BLaER1 (cell line): ENCODE measurements around the gene CUBN.

Experiments used
- H3K27ac ChIP-seq: shearing (Covaris generic); formaldehyde crosslinking; 2 replicates; pipeline ENCODE4 v1.8.1; 2022
- H3K27me3 ChIP-seq: shearing (Covaris generic); formaldehyde crosslinking; 2 replicates; pipeline ENCODE4 v1.8.1; 2022
- H3K36me3 ChIP-seq: shearing (Covaris generic); formaldehyde crosslinking; 2 replicates; pipeline ENCODE4 v1.8.1; 2022
- H3K4me1 ChIP-seq: shearing (Covaris generic); formaldehyde crosslinking; 2 replicates; pipeline ENCODE4 v1.8.1; 2022
- H3K4me2 ChIP-seq: shearing (Covaris generic); formaldehyde crosslinking; 2 replicates; pipeline ENCODE4 v1.8.1; 2022
- H3K4me3 ChIP-seq: shearing (Covaris generic); formaldehyde crosslinking; 2 replicates; pipeline ENCODE4 v1.8.1; 2022
- H3K9ac ChIP-seq: shearing (Covaris generic); formaldehyde crosslinking; 2 replicates; pipeline ENCODE4 v1.8.1; 2022
- H3K9me3 ChIP-seq: shearing (Covaris generic); formaldehyde crosslinking; 2 replicates; pipeline ENCODE4 v1.8.1; 2022
- H4K20me1 ChIP-seq: shearing (Covaris generic); formaldehyde crosslinking; 2 replicates; pipeline ENCODE4 v1.8.1; 2022
- Cebpa-rat ChIP-seq: shearing (Covaris generic); IDR thresholded peaks from 2 replicates; pipeline ENCODE4 v1.8.1; 2022

CUBN gene

DNA sequence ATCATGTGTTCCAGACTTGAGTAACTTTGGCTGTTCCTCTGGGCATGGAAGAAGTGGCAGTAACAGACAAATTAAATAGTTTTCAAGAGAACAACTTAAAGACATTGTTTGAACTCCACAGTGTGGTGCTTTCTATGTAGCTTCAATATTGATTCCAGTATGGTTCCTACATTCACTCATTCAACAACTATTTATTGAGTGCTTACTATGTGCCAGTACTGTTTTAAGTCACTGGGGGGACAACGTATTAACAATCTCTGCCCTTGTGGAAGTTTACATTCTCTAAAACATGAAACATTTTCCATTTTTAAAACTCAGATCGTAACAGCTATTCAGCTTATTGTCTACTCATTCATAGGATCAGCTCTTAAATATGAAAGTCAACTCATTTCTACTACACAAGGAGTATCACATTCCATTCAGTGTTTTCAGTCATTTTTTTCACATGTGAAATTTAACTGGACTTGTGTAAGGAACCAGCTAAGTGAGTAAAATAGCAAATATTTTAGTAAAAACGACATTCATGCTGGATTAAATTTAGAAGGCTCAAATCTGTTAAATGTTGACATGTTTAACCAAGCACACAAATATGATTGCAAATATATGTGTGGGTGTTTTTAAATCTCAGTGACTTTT, 13.6 kb upstream of the CUBN start:
- no peak overlapping the region for H3K9ac ChIP-seq
- no peaks in the 10 kb centered on the region for H3K4me1 ChIP-seq
- no peak overlapping the region for H3K4me2 ChIP-seq
- H3K27ac ChIP-seq: no peak overlapping the region
- H3K36me3 ChIP-seq: no peaks in the 10 kb centered on the region
- H3K4me3 ChIP-seq: no peak overlapping the region
- no peaks in the 10 kb centered on the region for H3K27me3 ChIP-seq
- H4K20me1 ChIP-seq: no peaks in the 10 kb centered on the region
- TF ChIP-seq Cebpa-rat: no peak
- peaks cover 6% of the 10 kb centered on the region; the same call in 1 of the 2 replicates for H3K9me3 ChIP-seq

DNA sequence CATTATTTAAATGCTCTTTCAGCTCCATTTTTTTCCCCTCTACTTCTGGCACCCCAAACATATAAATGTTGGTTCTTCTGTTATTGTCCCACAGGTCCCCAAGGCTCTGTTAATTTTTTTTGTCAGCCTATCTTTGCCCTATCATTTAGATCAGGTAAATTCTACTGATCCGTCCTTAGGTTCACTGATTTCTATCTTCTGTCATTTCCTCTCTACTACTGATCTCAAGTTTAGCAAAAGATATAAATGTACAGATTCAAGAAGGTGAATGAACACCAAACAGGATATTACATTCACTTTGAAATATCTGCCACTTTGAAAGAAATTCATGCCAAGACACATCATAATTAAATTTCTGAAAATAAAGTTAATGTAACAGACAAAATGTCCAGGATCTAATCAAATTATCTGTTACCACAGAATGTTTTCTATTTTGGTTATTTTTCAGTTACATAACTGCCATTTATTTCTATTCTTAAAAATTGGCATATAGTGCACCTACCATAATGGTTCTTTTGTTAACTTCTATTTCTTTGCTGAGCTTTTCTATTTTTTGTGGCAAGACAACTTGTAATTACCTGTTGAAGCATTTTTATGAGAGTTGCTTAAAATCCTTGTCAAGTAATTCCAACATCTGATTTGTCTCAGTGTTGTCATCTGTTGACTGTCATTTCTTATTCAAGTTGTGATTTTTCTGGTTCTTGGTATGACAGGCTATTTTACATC, 12.1 kb upstream of the CUBN start:
- no peak overlapping the region for H3K4me2 ChIP-seq
- no peak overlapping the region for H3K9ac ChIP-seq
- H3K36me3 ChIP-seq: no peaks in the 10 kb centered on the region
- H3K27ac ChIP-seq: no peak overlapping the region
- no peaks in the 10 kb centered on the region for H4K20me1 ChIP-seq
- TF ChIP-seq Cebpa-rat: no peak
- no peaks in the 10 kb centered on the region for H3K4me1 ChIP-seq
- peaks cover 6% of the 10 kb centered on the region; the same call in 1 of the 2 replicates for H3K9me3 ChIP-seq
- H3K27me3 ChIP-seq: no peaks in the 10 kb centered on the region
- no peak overlapping the region for H3K4me3 ChIP-seq

DNA sequence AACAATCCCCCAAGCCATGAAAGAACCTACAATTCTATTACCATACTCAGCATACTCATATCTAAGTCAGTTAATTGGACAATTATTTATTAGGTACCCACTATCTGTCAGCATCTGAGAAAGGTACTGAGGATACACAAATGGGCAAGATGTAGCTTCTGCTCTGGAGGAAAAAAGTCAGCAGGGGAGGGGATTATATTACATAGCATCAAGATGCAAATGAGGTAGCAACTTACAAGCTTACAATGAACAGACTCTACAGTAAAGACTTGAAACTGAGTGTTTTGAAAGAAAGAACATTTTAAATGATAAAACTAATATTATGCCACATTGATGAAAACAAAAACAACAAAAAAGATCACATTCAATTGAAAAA, 10.8 kb upstream of the CUBN start:
- Histone ChIP-seq H3K4me2 (no peak overlapping the region), H3K9ac (no peak overlapping the region), H3K27me3 (no peaks in the 10 kb centered on the region), H3K27ac (no peak overlapping the region), H3K4me1 (no peaks in the 10 kb centered on the region), H4K20me1 (no peaks in the 10 kb centered on the region), H3K36me3 (no peaks in the 10 kb centered on the region), H3K9me3 (peaks cover 6% of the 10 kb centered on the region; the same call in 1 of the 2 replicates), H3K4me3 (no peak overlapping the region)
- no peak for TF ChIP-seq Cebpa-rat

DNA sequence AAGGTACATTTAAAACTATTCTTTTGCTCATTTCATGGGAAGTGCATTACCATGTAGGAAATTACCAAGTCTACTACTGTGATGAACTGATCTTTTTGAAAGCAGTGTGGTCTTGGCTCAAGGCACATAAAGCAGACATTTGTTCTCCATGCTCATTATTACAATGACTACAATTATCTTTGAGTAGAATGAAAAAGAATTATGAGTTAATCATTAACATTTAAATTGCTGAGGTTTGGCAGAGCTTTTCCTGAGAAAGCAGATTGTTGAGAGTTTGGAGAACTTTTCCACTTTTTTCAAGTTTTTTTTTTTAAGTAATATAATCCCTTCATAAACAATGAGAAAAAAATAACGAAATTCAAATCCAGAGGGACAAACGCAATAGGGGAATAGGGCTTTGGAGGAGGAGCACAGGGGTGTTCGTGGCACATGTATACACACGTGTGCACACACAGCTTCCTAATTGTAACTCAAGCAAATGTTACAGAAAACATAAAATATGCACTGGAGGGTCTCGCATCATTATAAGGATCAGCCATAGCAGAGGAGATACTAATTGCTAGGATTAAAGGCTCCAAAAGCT, 8.9 kb upstream of the CUBN start:
- Histone ChIP-seq H3K27me3 (no peaks in the 10 kb centered on the region), H3K9me3 (peaks cover 6% of the 10 kb centered on the region; the same call in 1 of the 2 replicates), H3K27ac (no peak overlapping the region), H3K4me3 (no peak overlapping the region), H3K36me3 (no peaks in the 10 kb centered on the region), H3K9ac (no peak overlapping the region), H4K20me1 (no peaks in the 10 kb centered on the region), H3K4me2 (no peak overlapping the region), H3K4me1 (no peaks in the 10 kb centered on the region)
- TF ChIP-seq Cebpa-rat: no peak

- H3K27ac ChIP-seq: no peak overlapping the region
- H3K4me3 ChIP-seq: no peak overlapping the region
- no peaks in the 10 kb centered on the region for H3K27me3 ChIP-seq
- no peaks in the 10 kb centered on the region for H4K20me1 ChIP-seq
- no peaks in the 10 kb centered on the region for H3K4me1 ChIP-seq
- no peaks in the 10 kb centered on the region for H3K9me3 ChIP-seq
- no peak overlapping the region for H3K9ac ChIP-seq
- no peaks in the 10 kb centered on the region for H3K36me3 ChIP-seq
- TF ChIP-seq Cebpa-rat: no peak
- no peak overlapping the region for H3K4me2 ChIP-seq
Measured at GRCh38 chr10:17134737-17135260, 5.2 kb upstream of the CUBN start.

DNA sequence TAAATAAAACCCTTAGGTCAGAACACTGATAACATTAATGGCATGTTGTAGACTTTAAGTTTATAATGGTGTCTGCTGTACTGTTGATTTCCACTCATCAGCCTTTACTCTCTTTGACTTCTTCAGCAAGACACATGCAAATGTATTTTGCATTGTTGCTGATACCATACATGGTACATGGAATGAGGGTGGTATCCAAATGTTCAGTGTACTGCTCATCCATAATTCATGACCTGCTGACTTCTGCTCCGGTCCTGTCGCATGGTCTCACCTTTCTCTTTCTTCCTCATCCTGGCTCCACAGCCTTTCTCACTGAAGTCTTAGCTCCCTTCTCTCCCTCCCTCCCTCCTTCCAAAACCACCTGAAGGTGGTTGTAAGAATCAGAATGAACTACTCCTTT, 4.7 kb upstream of the CUBN start:
- no peak for TF ChIP-seq Cebpa-rat
- no peaks in the 10 kb centered on the region for H4K20me1 ChIP-seq
- no peak overlapping the region for H3K27ac ChIP-seq
- H3K4me3 ChIP-seq: no peak overlapping the region
- no peaks in the 10 kb centered on the region for H3K9me3 ChIP-seq
- H3K36me3 ChIP-seq: no peaks in the 10 kb centered on the region
- no peak overlapping the region for H3K9ac ChIP-seq
- H3K4me1 ChIP-seq: no peaks in the 10 kb centered on the region
- H3K4me2 ChIP-seq: no peak overlapping the region
- H3K27me3 ChIP-seq: no peaks in the 10 kb centered on the region

- Histone ChIP-seq H3K4me2 (no peak overlapping the region), H3K4me1 (no peaks in the 10 kb centered on the region), H3K27ac (no peak overlapping the region), H4K20me1 (no peaks in the 10 kb centered on the region), H3K9me3 (no peaks in the 10 kb centered on the region), H3K27me3 (no peaks in the 10 kb centered on the region), H3K36me3 (no peaks in the 10 kb centered on the region), H3K4me3 (no peak overlapping the region), H3K9ac (no peak overlapping the region)
- no peak for TF ChIP-seq Cebpa-rat
Measured at GRCh38 chr10:17128261-17128660, 1.4 kb downstream of the CUBN start.

DNA sequence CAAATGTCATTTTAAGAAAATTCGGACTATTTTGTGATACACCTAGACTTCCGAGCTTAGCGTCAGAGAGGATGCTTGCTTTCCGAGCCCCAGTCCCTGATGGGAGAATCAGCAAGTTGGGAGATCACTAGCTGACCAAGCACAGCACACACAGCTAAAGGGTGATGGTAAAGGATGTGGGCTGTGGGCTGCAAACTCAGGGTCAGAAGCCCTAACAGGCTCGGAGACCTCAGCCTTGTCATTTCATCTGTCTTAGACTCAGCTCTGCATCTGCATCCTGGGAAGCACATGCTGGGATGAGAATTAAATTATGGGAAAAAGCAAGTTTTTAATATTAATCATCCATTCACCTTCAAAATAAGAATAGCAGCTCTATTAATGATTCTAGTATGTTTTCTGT, 3.3 kb downstream of the CUBN start:
- H4K20me1 ChIP-seq: no peaks in the 10 kb centered on the region
- H3K4me2 ChIP-seq: no peak overlapping the region
- no peak for TF ChIP-seq Cebpa-rat
- H3K4me3 ChIP-seq: no peak overlapping the region
- no peaks in the 10 kb centered on the region for H3K27me3 ChIP-seq
- no peaks in the 10 kb centered on the region for H3K4me1 ChIP-seq
- no peak overlapping the region for H3K9ac ChIP-seq
- H3K36me3 ChIP-seq: no peaks in the 10 kb centered on the region
- no peaks in the 10 kb centered on the region for H3K9me3 ChIP-seq
- no peak overlapping the region for H3K27ac ChIP-seq

- no peaks in the 10 kb centered on the region for H3K4me1 ChIP-seq
- no peak overlapping the region for H3K4me3 ChIP-seq
- no peaks in the 10 kb centered on the region for H3K27me3 ChIP-seq
- no peaks in the 10 kb centered on the region for H3K9me3 ChIP-seq
- no peaks in the 10 kb centered on the region for H3K36me3 ChIP-seq
- H4K20me1 ChIP-seq: no peaks in the 10 kb centered on the region
- no peak overlapping the region for H3K9ac ChIP-seq
- TF ChIP-seq Cebpa-rat: no peak
- no peak overlapping the region for H3K27ac ChIP-seq
- no peak overlapping the region for H3K4me2 ChIP-seq
Measured at GRCh38 chr10:17125206-17125893, 4.3 kb downstream of the CUBN start.

GRCh38 chr10:17123961-17124360, 5.7 kb downstream of the CUBN start:
- Histone ChIP-seq H3K9me3 (no peaks in the 10 kb centered on the region), H3K4me2 (no peak overlapping the region), H3K27ac (no peak overlapping the region), H3K9ac (no peak overlapping the region), H3K27me3 (no peaks in the 10 kb centered on the region), H3K36me3 (no peaks in the 10 kb centered on the region), H4K20me1 (no peaks in the 10 kb centered on the region), H3K4me3 (no peak overlapping the region), H3K4me1 (no peaks in the 10 kb centered on the region)
- TF ChIP-seq Cebpa-rat: no peak
